Lower leg skin (tissue), 3 donors: ENCODE measurements around the gene ZNF32.

ENCODE experiments used
- POLR2A ChIP-seq, 2 donors: fragments of 450-650 bp; IDR thresholded peaks; one replicate each; pipeline ENCODE4 v1.6.1; 2016 to 2017; ENCODE audit warnings: antibody characterized with exemption in 2 of 2, mild to moderate bottlenecking in 1 of 2, moderate library complexity in 1 of 2
- TF ChIP-seq, protein P1 (sequence below), 3 donors: fragments of 450-650 bp; IDR thresholded peaks; one replicate each; pipeline ENCODE4 v1.5.1; 2016; ENCODE audit warnings: antibody characterized with exemption in 3 of 3, mild to moderate bottlenecking in 3 of 3, moderate library complexity in 2 of 3

GRCh38 chr10:43599333-43599732, 49.3 kb downstream of the ZNF32 start:
- TF ChIP-seq, protein P1, sequence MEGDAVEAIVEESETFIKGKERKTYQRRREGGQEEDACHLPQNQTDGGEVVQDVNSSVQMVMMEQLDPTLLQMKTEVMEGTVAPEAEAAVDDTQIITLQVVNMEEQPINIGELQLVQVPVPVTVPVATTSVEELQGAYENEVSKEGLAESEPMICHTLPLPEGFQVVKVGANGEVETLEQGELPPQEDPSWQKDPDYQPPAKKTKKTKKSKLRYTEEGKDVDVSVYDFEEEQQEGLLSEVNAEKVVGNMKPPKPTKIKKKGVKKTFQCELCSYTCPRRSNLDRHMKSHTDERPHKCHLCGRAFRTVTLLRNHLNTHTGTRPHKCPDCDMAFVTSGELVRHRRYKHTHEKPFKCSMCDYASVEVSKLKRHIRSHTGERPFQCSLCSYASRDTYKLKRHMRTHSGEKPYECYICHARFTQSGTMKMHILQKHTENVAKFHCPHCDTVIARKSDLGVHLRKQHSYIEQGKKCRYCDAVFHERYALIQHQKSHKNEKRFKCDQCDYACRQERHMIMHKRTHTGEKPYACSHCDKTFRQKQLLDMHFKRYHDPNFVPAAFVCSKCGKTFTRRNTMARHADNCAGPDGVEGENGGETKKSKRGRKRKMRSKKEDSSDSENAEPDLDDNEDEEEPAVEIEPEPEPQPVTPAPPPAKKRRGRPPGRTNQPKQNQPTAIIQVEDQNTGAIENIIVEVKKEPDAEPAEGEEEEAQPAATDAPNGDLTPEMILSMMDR (IDR thresholded peaks at IDR 0.05): no peak
- no peak for TF ChIP-seq POLR2A (IDR thresholded peaks at IDR 0.05)
